Calu3 (cell line): ENCODE data around the gene FLG2. TPM values are rescaled to one million over a fixed set of nuclear protein-coding genes. Genes with fewer than 3 reads are reported as not detected.
A peak's percentile ranks its signal among the peaks of the same experiment; 100 is the strongest.

Source experiments
- Bru-seq: library from RNA; stranded (reverse); fragments of 400-500 nt; gene quantifications from one replicate; lab custom pipeline; 2021; lab: Mats Ljungman, UMichigan
- BruChase-seq, 2 experiments: library from RNA; stranded (reverse); fragments of 400-500 nt; gene quantifications; one replicate each; lab custom pipeline; 2021; lab: Mats Ljungman, UMichigan
- BruUV-seq: library from RNA; stranded (reverse); fragments of 400-500 nt; replicated peaks from 2 replicates; lab custom pipeline; 2021; lab: Mats Ljungman, UMichigan
- CTCF ChIA-PET: fragments of 300-600 bp; sonication (Branson Sonifier 250); formaldehyde crosslinking; loops from one replicate; lab custom pipeline; 2022; ENCODE audit warnings: antibody characterized with exemption; lab: Charles Lee
- DNase-seq: peaks from one replicate; pipeline ENCODE4 v3.0.0; 2022
- H3K27ac Mint-ChIP-seq: one replicate; pipeline ENCODE4 v1.8.0; 2022; ENCODE audit warnings: mixed read lengths; ENCODE audit not compliant: unreplicated experiment
- H3K27me3 Mint-ChIP-seq: one replicate; pipeline ENCODE4 v1.8.0; 2022; ENCODE audit warnings: mixed read lengths; ENCODE audit not compliant: unreplicated experiment
- H3K36me3 Mint-ChIP-seq: one replicate; pipeline ENCODE4 v1.8.0; 2022; ENCODE audit warnings: mild to moderate bottlenecking, moderate library complexity, mixed read lengths; ENCODE audit not compliant: insufficient read depth, unreplicated experiment
- H3K4me1 Mint-ChIP-seq: one replicate; pipeline ENCODE4 v1.8.0; 2022; ENCODE audit warnings: mild to moderate bottlenecking, low read depth, mixed read lengths; ENCODE audit not compliant: unreplicated experiment
- H3K4me3 Mint-ChIP-seq: one replicate; pipeline ENCODE4 v1.8.0; 2022; ENCODE audit warnings: mild to moderate bottlenecking, low read depth, moderate library complexity, mixed read lengths; ENCODE audit not compliant: unreplicated experiment
- H3K9me3 Mint-ChIP-seq: one replicate; pipeline ENCODE4 v1.8.0; 2022; ENCODE audit warnings: low read depth, mixed read lengths; ENCODE audit not compliant: unreplicated experiment
- intact Hi-C: fragments of 100-400 bp; cut with micrococcal nuclease; formaldehyde crosslinking; loops from one replicate; pipeline ENCODE4 v1.10.0; 2022; ENCODE audit not compliant: unreplicated experiment
- long read RNA-seq: library from polyadenylated mRNA; stranded (forward); transcript quantifications from one replicate; pipeline ENCODE4 v2.0.0, GENCODE V29; 2022
- total RNA-seq: library from RNA; stranded (reverse); gene quantifications from 2 replicates; pipeline ENCODE4 v1.2.3, GENCODE V29; 2022
- TF ChIP-seq, protein P1 (sequence below): fragments of 200-600 bp; IDR thresholded peaks from one replicate; pipeline ENCODE4 v1.8.0; 2022; ENCODE audit warnings: antibody characterized with exemption; ENCODE audit not compliant: unreplicated experiment

Gene FLG2
- total RNA-seq (not detected in 2 replicates), Bru-seq, nascent RNA (not detected), BruChase-seq, experiment 1, labeled RNA remaining after a 6-hour chase (not detected), BruChase-seq, experiment 2, labeled RNA remaining after a 2-hour chase (not detected)
- long read RNA-seq: 0 reads

DNA sequence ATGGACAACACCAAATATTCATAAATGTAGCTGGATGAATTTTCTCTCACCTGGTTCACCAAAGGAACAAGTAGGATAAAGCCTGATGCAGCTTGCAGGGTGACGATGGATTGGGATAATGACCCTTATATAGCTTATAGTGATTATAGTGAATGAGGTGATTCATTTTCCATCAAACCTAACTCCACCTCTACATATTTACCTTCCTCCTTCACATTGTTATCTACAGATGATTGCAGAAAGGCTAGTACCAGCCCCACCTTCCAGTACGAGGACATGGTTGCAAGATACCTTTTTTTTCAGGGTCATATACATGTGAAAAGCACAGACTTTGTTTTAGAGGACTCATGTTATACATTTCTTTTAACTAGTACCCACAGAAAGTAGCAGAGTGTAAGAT, at the start of gene FLG2:
Gene FLG2 (minus strand): TSS at position 101 of the 400 bp plus-strand sequence. CDS start 1,122 bp downstream, outside the sequence.
- Mint-ChIP-seq H3K36me3 (no peaks in the 10 kb centered on the region), H3K9me3 (peaks cover 6% of the 10 kb centered on the region), H3K4me1 (no peaks in the 10 kb centered on the region), H3K27me3 (peaks cover 72% of the 10 kb centered on the region), H3K27ac (no peak within 1 kb of the TSS), H3K4me3 (no peak within 1 kb of the TSS)
- BruUV-seq: no TSS peak
- DNase-seq: no peak
- intact Hi-C loops: no loop called here
- TF ChIP-seq, protein P1, sequence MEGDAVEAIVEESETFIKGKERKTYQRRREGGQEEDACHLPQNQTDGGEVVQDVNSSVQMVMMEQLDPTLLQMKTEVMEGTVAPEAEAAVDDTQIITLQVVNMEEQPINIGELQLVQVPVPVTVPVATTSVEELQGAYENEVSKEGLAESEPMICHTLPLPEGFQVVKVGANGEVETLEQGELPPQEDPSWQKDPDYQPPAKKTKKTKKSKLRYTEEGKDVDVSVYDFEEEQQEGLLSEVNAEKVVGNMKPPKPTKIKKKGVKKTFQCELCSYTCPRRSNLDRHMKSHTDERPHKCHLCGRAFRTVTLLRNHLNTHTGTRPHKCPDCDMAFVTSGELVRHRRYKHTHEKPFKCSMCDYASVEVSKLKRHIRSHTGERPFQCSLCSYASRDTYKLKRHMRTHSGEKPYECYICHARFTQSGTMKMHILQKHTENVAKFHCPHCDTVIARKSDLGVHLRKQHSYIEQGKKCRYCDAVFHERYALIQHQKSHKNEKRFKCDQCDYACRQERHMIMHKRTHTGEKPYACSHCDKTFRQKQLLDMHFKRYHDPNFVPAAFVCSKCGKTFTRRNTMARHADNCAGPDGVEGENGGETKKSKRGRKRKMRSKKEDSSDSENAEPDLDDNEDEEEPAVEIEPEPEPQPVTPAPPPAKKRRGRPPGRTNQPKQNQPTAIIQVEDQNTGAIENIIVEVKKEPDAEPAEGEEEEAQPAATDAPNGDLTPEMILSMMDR: no peak
- CTCF ChIA-PET: no interaction called here

- Mint-ChIP-seq H3K36me3 (no peaks in the 10 kb centered on the region), H3K9me3 (no peaks in the 10 kb centered on the region), H3K27ac (no peak overlapping the region), H3K4me3 (no peak overlapping the region), H3K4me1 (no peaks in the 10 kb centered on the region), H3K27me3 (peaks cover 97% of the 10 kb centered on the region)
- TF ChIP-seq, protein P1: no peak
- no peak for DNase-seq
- no TSS peak for BruUV-seq
- CTCF ChIA-PET: interaction anchor here (0.5 kb wide), 1 partner anchor 503 kb away, joined by 3 read pairs; no protein-coding TSS in a partner anchor
- intact Hi-C loops: no loop called here
Measured at GRCh38 chr1:152408664-152409063, 48.9 kb upstream of the FLG2 start.

- Mint-ChIP-seq H3K27ac (no peak overlapping the region), H3K27me3 (peaks cover 79% of the 10 kb centered on the region), H3K36me3 (no peaks in the 10 kb centered on the region), H3K4me1 (no peaks in the 10 kb centered on the region), H3K9me3 (no peaks in the 10 kb centered on the region), H3K4me3 (no peak overlapping the region)
- CTCF ChIA-PET: interaction anchor here (0.5 to 4.0 kb wide), 15 partner anchors 9 to 219 kb away, joined by 3 to 63 read pairs (median 4); no protein-coding TSS in a partner anchor
- peak; percentile 58 for DNase-seq
- TF ChIP-seq, protein P1: peak; percentile 65
- intact Hi-C loops: loop anchor here (1.0 kb wide), 2 partner anchors 42 to 59 kb away; no protein-coding TSS in a partner anchor
- no TSS peak for BruUV-seq
Measured at GRCh38 chr1:152398812-152399698, 39.2 kb upstream of the FLG2 start.

GRCh38 chr1:152397474-152397873, 37.7 kb upstream of the FLG2 start:
- TF ChIP-seq, protein P1: no peak
- DNase-seq: no peak
- CTCF ChIA-PET: interaction anchor here (3.4 to 4.0 kb wide), 2 partner anchors 43 to 61 kb away, joined by 38 to 63 read pairs; no protein-coding TSS in a partner anchor
- H3K27me3 Mint-ChIP-seq: peaks cover 78% of the 10 kb centered on the region
- H3K36me3 Mint-ChIP-seq: peaks cover 8% of the 10 kb centered on the region
- no peak overlapping the region for H3K27ac Mint-ChIP-seq
- H3K4me3 Mint-ChIP-seq: no peak overlapping the region
- H3K9me3 Mint-ChIP-seq: no peaks in the 10 kb centered on the region
- BruUV-seq: no TSS peak
- intact Hi-C loops: no loop called here
- H3K4me1 Mint-ChIP-seq: peaks cover 11% of the 10 kb centered on the region
